GM12801 (cell line): ENCODE results near the gene DDX17.

Experiments
- CTCF ChIP-seq: IDR thresholded peaks from one replicate; pipeline ENCODE4 v1.5.1; 2011; ENCODE audit warnings: control low read depth; ENCODE audit not compliant: insufficient read length; ENCODE audit errors: extremely low read depth

DDX17 gene

GRCh38 chr22:38449776-38450175 is 56.3 kb downstream of the DDX17 start:
- TF ChIP-seq CTCF, result no peak

GRCh38 chr22:38448945-38449745 is 57.0 kb downstream of the DDX17 start:
- no peak for TF ChIP-seq CTCF

- TF ChIP-seq CTCF, result no peak
These were observed 60.0 kb downstream of the DDX17 start for GRCh38 chr22:38446018-38446601.

- TF ChIP-seq CTCF, result no peak
These were observed 61.3 kb downstream of the DDX17 start for GRCh38 chr22:38444783-38445182.

- no peak for TF ChIP-seq CTCF
These were observed 62.2 kb downstream of the DDX17 start for GRCh38 chr22:38443628-38444521.

GRCh38 chr22:38442967-38443627 is 63.0 kb downstream of the DDX17 start:
- no peak for TF ChIP-seq CTCF
